ENCODE measurements around the gene GSK3B.

Gene GSK3B

GRCh38 chr3:119880966-119881365 lies 213.3 kb downstream of the GSK3B start:
- DNase-seq (ENCODE audit: low spot score): no peak

GRCh38 chr3:119873646-119874045 lies 220.6 kb downstream of the GSK3B start:
- DNase-seq (ENCODE audit: low spot score): no peak

DNA sequence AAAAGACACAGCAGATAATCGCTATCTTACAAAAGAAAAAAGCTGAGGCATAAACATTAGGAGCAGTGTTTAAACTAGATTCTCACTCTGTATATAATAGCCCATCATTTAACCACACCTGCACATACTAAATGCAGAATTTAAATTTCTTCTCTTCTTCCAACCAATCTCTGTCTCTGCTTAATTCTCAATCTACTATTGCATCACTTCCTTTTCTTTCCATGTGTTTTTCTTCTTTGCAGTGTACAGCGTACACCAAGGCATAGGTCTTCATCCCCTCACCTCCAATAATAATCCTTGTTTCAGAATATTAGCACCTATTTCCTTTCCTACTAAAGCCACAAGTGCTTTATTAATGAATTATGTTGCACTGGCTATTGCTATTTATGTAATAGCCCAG lies 221.5 kb downstream of the GSK3B start:
- DNase-seq (ENCODE audit: low spot score): no peak

- no peak for DNase-seq (ENCODE audit: low spot score)
Measured at GRCh38 chr3:119871571-119871970, 222.7 kb downstream of the GSK3B start.

- DNase-seq (ENCODE audit: low spot score): no peak
Measured at GRCh38 chr3:119870512-119870911, 223.7 kb downstream of the GSK3B start.

DNA sequence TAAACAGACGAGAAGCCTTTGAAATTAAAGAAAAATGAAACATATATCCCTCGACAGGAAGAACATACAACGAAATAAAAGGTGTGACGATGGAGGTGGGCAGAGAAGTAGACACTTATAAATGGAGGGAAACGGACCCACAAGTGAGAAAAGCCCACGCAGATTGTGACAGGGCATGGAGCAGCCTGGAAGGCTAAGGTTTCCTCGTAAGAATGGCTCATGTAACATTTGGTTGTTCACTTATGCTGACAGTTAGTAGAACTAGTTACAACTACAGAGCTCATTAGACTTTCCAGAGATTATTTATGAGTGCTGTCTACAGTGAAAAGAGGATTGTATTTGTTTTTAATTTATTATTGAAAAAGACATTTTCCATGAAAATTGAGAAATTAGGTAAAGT lies 229.8 kb downstream of the GSK3B start:
- no peak for DNase-seq (ENCODE audit: low spot score)

GRCh38 chr3:119862616-119863015 lies 231.6 kb downstream of the GSK3B start:
- DNase-seq (ENCODE audit: low spot score): no peak

- DNase-seq (ENCODE audit: low spot score): no peak
Measured at GRCh38 chr3:119861681-119862080, 232.6 kb downstream of the GSK3B start.

DNA sequence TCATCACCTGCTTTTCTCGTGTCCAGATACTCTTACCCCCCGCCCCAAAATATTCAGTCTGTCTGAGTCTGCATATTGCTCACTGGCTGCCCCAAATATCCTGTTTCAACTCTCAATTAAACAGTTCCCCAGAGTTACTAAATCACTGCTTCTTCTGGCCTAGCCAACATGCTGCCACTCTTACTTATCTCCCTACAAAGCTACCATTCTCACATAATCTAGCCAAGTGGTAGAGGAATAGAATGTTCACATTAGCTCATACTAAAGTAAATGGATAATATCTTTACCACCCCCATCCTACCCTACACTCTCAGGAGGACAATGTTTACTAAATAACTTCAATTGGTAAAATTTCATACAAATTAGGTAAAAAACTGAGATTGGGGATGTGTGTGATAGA lies 234.5 kb downstream of the GSK3B start:
- DNase-seq (ENCODE audit: low spot score): no peak

GRCh38 chr3:119858957-119859356 lies 235.3 kb downstream of the GSK3B start:
- no peak for DNase-seq (ENCODE audit: low spot score)

DNA sequence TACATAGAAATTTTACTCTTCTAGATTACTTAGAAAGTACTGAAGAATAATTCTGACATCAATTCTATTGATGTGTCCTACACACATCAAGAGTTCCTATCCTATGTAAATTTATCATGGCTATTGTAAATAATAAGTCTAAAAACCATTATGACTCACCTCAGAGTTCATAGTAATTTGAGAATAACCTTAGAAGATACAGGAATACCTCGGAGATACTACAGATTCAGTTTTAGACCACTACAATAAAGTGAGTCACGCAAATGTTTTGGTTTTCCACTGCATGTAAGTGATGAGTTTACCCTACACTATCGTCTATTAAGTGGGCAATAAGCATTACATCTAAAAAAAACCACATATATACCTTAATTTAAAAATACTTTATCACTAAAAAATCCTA lies 237.6 kb downstream of the GSK3B start:
- no peak for DNase-seq (ENCODE audit: low spot score)

GRCh38 chr3:119849126-119849525 lies 245.1 kb downstream of the GSK3B start:
- no peak for DNase-seq (ENCODE audit: low spot score)

DNA sequence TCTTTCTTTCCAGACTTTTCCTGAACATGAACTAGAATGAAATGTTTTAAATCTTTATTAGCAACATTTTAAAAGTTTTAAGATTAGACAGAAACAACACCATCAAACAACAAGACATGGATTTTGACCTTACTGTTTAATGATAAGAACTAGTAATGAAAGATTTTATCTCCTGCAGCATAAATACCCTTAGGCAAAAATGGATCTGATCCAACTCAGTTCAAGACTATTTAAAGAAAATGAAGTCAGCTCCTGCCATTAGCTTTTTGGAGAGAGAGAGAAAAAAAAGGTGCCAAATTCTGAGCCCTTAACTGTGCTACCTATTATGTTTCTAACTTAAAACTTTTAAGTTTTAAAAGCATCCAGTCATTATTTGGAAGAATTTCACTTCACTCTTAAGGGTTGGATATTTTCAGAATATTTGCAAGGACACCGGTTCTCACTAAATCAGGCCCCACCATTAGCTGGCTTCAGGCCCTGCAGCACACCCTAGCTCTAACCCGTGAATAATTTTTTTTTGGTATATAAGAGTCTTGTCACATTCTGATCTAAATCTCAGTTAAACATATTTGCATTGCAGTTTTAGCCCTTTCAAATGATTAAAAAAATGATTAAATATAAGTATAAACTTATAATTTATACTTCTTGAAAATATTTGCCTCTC lies 252.3 kb downstream of the GSK3B start:
- no peak for DNase-seq (ENCODE audit: low spot score)

DNA sequence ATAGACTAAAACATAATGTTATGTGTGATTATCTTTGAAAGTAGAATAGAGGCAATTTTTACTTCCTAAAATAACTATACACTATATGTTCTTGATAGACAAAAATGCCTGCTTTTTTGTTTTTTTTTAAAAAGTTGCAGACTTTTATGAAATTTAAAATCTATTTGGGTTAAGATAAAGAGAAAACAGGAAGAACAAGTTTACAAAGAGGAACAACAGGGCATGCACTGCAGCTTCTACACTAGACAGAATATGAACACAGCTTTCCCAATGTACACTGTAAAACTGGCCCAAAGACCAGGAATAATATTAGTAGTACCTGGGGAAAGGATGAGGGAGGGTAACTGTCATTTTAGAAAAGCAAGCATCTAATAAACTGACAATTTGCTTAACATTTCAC lies 258.7 kb downstream of the GSK3B start:
- DNase-seq (ENCODE audit: low spot score): no peak

GRCh38 chr3:119834754-119835370 lies 259.4 kb downstream of the GSK3B start:
- no peak for DNase-seq (ENCODE audit: low spot score)

- no peak for DNase-seq (ENCODE audit: low spot score)
Measured at GRCh38 chr3:119831941-119832371, 262.3 kb downstream of the GSK3B start.

DNA sequence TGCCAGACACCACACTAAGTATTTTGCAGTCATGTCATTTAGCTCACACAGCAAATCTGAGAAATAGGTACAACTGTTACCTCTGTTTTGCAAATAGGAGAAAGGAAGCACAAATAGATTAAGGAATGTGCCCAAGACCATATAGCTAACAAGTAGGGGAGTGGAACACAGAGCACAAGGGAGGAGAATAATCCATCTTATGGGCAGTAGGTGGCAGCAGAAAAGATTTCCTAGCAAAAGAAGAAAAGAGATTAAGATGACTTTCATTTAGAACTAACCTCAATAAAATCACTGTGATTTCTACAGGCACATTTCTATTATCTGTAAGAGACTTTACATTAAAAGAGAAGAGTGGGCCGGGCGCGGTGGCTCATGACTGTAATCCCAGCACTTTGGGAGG lies 263.2 kb downstream of the GSK3B start:
- DNase-seq (ENCODE audit: low spot score): no peak

DNA sequence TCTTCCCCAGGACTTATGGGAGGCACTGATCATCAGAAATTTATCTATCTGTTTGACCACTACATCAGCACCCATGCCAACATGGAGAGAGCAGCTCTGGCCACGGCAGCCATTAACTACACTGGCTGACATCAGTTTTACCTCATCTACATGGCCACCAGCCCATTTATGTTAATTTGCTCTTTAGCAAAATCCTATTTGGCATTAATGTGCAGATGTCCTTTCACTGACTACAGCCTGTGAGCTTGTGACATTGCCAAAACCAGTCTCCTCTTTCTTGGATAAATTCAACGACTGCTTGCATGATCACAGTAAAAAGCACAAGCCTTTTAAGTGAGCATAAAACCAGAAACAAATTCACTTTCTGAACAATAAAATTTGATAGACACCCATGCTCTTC lies 264.8 kb downstream of the GSK3B start:
- no peak for DNase-seq (ENCODE audit: low spot score)

DNA sequence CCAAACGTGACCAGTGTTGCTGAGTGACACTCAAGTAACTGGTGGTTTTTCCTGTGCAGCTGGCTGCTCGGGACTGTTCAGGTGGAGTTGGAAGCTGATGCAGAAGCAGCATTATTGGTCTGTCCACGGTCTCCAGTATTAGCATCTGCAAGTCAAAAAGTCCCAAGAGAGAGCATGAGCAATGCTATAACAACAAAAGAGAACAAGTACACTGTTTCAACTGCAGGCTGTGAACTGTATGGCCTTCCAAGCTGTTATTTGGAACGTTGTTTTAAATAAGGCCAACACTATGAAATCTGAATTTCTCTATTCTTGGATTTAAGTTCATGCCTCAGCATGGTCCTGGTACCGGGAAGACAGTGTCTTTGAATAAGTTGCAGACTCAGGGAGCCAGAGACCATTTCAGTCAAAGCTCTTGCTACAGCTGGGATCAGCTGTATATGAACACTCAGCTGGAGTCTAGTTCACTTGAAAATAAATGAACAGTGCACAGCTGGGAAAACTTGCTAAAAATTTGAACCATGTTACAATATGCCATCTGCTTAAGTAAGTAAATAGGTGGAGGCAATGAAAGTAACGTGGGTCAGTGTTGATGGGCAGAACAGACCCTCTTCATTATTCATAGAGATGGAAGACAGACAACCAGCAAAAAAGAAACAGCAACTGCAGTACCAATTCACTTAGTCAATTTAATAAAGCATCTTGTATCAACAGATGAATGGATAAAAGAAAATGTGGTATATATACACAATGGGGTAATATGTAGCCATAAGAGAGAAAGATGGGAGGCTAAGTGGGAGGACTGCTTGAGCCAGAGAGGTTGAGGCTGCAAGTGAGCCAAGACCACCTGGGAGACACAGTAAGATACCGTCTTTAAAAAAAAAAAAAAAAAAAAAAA lies 267.3 kb downstream of the GSK3B start:
- no peak for DNase-seq (ENCODE audit: low spot score)

DNA sequence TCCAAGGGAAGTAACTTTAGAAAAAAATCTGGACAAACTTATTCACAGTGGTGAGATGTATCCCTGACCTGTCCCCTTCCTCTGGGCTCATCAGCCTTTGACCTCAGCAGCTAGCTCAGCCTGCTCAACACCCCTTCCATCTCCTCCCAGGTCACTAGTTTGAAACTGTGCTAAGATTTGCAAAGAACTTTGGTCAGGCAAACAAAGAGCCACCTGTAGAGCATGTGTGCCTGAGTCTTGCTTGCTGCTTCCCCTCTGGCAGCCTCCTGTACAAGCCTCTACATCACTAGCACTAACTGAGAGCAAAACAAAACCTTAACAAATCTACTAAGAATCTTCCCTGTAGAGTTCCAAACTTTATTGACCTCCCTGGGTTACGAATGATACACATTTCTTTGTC lies 268.4 kb downstream of the GSK3B start:
- DNase-seq (ENCODE audit: low spot score): no peak

DNA sequence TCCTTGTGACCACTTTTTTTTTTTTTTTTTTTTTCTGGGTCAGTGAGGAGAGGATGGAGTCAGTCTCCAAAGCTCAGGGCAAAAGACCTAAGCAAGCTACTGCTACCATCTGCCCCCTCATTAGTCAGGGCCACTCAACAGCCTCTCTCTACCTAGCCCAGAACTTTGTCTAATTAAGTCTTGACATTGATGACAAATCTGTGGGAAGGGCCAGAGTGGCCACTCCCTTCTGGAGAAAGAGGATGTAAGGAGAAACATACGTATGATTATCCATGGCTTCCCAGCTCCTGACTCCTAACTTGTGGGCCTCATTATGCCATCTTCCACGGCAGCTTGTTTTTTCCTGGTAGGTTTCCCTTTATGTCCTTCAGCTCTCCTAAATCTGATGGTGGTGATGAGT lies 274.4 kb downstream of the GSK3B start:
- DNase-seq (ENCODE audit: low spot score): no peak

- DNase-seq (ENCODE audit: low spot score): no peak
Measured at GRCh38 chr3:119818937-119819336, 275.3 kb downstream of the GSK3B start.

All from kidney capillary endothelial cell (primary cell).